Hematopoietic multipotent progenitor cell treated with erythropoietin and hydrocortisone succinate and interleukin-3 and kit ligand, for 15 days (in vitro differentiated cells): ENCODE data around the gene PDE6B.
"Not testable (repeated sequence)": the region's sequence is repeated elsewhere in the genome, so short reads cannot be mapped to it uniquely, and the experiment has no call there.

Experiments
- DNase-seq: peaks from one replicate; pipeline ENCODE4 v3.0.0-alpha.2; 2015; ENCODE audit warnings: low spot score

PDE6B gene

DNA sequence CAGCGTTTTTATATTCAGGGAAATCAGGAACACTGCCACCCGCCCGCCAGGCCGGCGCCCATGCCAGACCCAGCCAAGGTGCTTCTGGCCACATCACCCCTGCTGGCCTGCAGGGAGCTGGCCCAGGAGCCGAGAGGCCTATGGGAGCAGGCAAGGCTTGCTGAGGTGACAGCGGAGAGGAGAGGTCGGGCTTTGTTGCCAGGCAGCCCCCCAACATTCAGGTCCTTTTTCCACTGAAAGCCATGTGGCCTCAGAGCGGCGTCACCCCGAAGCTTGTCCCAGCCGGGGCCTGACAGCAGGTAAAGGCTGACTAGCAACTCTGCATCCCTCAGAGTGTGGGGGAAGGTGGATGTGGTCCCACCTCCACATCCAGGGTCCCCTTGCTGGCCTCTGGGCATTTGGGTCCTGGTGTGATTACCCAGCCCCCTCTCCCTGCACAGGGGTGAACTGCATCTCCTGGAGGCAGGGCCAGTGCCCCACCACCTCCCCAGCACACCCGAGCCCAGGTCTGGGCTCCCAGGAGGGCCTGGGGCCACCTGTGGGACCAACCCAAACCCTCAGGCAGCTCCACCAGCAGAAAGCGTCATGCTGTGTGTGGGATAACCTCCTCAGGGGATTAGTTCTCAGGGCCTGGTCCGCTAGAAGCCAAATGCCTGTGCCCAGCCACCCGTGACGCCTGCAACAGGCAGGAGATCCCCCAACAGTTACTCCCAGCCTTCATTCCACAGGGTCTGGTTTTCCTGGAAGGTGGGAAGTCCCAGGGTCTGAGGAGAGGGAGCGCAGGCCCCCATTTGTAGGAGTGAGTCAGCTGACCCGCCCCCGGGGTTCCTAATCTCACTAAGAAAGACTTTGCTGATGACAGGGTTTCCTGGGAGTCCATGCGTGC lies at the start of gene PDE6B:
PDE6B (plus strand) TSS at position 869 of the 886 bp plus-strand sequence. CDS start 54 bp downstream, outside the sequence.
- no peak for DNase-seq

DNA sequence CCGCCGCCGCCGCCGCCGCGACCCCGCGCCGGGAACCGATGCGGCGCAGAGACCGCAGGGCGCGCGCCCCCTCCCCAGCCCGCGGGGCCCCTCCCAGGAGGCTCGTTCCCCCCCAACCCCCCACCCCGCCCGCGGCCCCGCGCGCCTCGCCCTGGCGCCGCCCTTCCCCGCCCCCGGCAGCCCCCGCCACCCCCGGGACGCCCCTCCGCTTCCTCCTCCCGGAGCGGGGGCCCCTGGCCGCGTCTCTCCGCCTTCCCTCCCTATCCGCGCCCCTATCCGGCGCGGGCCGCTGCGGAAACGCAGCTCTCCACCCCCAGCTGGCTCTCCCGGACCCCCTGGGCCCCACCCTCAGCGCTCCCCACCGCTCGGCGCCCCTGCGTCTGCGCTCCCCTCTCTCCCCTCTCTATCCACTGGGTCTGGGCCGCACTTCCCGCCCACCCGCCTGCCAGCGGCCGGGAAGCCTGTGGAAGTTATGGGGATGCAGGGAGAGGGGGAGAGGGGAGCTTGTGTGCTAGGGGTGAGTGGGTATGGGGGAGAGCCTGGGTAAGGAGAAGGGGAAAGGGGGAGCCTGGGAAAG lies 49.0 kb upstream of the PDE6B start, which contains the start of gene TMEM271:
TMEM271 (minus strand) TSS at position 51 of the 577 bp plus-strand sequence. CDS start 233 bp downstream, outside the sequence.
- no peak for DNase-seq

DNA sequence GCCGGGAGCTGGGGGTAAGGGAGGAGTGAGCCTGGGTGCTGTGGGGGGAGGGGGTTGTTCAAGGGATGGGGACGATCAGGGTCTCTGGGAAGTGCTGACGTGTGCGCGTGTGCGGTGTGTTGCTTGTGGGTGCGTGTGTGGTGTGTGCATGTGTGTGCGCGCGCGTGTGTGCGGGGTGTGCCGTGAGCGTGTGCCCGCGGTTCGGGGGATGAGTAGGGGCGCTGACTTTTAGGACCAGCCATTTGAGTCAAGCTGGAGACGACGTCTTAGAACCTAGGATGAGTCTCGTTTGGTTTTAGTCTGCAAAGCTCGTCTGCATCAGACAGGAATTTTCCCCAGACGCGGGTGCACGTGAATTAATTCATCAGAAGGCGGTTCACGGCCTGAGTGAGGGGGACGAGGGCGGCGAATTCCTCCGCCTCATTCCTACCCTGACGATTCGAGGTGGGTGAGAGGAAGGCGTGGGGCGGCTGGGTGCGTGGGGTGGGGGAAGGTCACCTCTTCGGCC lies 48.3 kb upstream of the PDE6B start:
- no peak for DNase-seq

DNA sequence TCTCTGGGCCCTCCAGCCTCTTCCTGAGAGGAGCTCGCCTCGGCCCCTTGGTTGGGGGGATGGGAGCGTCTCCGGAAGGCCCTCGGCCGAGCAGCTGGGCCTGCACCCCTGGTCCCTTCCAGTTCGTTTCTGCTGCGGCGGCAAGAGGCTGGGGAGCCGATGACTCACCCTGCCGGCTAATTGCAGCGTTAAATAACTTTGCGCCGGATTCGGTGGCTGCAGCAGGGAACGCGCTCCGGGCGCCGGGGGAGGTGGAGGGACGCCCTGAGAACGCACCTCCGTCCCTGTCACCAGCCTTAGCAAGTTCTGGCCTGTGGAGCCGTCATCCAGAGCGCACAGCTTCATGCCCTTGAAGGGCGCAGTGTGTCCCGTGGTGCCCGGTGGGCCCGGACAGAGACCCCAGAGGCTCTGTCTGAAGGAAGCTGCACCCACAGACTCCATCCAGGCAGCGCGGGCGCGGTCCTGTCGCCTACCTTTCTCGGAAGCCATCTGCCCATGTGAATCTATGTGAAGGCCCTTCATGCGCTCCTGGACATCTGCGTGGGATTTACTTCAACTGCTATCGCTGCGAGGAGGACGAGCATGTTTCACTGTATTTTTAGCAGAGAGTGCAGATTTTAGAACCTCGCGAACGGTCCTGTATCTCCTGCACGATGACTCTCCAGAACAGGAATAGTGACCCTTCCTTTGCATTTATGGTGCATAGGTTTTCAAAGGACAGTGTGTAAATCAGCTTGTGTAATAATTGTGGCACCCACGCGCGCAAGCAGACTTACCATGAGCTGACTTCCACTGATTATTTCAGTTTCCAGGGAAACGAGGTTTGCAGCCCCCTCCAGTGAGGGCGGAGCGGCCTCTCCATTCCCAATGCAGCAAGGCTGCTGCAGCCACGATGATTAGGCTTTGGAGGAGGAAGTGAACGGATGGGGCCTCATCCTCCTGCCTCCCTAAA lies 47.6 kb upstream of the PDE6B start:
- no peak for DNase-seq

DNA sequence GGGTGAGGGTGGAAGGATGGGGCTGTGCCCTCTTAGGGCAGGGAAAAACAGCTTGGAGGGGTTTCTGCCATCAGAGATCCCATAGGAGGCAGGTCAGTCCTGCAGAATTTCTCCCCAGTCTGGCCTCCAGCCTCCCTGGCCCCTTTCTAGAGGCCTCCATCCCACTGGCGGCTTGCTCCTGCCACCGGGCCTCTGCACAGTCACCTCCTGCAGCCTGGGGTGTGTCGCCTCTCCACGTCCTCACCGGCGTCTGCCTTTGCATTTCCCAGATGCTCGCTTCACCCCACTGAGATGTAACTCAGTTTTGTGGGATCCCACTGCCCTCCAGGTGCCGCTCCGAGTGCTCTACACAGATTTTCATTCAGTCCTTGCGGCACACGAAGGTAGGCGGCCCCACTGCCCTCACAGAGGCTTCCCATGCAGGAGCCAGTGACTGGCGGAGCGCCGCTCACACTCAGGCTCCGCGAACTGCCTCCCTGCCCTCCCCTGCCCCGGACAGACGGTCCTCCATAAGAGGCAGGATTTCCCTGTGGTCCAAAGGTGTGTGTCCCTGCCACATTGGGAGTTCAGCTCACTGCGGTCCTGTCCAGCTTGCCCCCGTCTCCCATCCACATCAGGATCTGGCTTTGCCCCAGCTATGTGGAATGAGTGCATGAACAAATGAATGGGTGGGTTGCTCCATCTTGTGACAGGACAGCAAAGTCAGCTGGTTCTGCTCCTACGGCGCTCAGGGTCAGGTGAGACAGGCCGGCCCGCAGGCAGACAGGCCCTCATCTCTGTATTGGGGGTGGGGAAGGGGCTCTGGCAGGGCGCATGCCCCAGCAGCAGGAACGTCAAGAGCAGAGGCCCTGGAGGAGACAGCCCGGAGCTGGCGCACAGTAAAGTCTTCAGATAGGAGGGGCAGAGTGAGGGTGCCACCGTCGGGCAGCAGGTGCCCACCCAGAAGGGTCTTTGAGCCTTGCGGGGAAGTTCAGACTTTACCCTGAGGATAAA lies 46.6 kb upstream of the PDE6B start:
- DNase-seq = no peak

DNA sequence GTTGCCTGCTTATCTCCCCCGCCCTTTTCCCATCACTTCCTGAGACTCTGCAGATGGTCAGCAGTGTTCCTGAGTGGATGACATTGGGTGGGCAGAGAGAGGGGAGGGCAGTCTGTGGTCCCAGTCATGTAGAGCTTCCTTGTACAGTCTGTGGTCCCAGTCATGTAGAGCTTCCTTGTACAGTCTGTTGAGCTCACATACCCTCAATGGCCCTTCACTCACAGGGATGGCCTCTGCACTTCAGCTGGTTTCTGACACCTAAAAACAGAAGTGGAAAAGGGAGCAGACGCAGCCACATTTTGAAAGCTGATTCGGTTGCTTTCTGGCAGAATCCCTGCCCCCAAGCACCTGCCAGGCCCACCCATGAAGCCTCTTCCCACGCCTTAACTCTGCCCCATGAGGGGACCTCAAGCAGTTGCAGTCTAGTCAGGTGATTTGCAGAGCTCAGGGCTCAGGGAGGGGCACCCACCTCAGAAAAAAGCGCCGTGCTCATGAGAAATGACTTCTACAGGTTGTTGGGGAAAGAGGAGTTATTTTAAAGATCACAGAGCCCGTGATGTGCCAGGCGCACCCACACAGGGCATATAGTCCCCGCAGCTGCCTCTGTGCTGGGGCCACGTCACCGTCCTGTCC lies 45.7 kb upstream of the PDE6B start:
- DNase-seq = no peak

DNA sequence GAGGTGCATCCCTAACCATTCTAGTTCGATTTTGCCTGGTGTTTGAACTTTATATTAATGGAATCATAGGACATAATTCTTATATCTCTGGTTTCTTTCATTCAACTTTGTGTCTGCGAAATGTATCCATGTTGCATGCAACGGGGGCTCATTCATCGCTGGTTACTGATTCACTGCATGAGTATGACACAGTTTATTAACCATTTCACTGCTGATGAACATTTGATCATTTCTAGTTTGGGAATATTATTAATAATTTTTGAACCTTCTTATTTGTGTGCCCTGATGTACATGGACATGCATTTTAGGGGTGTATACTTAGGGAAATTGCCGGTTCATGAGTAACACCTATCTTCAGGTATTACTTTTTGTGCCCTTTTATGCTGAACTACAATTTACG lies 44.2 kb upstream of the PDE6B start:
- DNase-seq = no peak

DNA sequence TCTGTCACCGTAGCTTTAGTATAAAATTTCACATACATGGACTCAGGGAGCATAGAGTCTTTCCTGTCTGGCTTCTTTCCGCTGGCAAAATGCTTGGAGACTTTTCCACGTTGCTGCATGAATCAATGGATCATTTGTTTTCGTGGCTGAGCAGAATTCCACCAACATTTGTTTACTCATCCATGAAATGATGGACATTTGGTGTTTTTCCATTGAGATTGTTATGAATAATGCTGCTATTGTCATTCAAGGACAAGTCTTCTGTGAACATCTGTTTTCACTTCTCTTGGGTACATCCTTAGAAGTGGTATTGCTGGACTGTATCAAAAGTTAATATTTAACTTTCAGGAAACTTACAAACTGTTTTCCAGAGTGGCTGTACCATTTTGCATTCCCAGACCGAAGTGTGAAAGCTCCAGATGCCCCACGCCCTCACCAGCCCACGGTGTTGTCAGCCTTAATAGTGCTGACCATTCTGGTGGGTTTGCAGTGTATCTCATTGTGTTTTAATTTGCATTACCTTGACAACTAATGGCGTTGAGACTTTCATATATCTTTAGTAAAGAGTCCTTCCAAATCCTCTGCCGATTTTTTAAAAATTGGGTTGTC lies 43.5 kb upstream of the PDE6B start:
- no peak for DNase-seq

DNA sequence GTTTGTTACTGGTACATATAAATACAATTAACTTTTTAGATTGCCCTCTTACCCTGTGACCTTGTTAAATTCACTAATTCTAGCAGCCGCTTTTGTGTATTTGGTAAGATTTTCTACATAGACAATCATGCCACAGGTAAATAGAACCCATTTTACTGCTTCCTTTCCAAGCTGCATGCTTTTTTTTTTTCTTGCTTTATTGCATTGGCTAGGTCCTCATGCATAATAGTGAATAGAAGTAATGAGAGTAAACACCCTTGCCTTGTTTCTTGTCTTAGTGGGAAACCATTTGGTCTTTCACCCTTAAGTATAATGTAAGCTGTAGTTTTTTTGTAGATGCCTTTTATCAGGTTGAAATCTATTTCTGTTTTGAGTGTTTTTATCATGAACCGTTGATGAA lies 41.6 kb upstream of the PDE6B start:
- DNase-seq = no peak

DNA sequence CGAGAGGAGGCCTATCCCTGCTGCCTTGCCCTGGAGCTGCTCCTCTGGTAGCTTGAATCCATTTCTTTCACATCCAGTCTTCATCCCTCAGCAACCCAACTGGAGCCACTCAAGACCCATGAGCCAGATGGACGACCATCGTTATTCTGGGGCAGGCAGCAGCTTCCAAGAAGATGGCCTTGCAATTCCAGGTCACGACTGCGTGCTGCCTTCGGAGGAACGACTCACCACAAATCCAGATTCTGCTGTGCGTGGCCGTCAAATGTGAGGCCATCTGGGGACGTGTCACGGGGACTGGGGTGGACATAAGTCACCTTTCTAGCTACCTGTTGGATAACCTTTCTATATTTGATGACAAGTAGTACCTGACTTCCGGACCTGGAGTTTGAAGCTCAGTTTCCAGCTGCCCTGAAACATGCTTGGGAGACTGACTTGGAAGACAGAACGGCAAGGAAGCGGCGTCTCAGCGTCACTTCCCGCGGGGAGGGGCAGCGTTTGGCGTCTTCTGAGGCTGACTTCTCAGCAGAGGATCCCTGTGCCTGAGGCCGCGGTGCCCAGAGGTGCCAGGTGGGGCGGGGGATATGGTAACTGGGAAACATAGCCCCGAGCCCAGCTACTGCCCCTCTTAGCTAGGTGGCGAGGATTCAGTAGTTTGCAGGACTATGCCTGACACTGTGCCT lies 37.6 kb upstream of the PDE6B start:
- no peak for DNase-seq

DNA sequence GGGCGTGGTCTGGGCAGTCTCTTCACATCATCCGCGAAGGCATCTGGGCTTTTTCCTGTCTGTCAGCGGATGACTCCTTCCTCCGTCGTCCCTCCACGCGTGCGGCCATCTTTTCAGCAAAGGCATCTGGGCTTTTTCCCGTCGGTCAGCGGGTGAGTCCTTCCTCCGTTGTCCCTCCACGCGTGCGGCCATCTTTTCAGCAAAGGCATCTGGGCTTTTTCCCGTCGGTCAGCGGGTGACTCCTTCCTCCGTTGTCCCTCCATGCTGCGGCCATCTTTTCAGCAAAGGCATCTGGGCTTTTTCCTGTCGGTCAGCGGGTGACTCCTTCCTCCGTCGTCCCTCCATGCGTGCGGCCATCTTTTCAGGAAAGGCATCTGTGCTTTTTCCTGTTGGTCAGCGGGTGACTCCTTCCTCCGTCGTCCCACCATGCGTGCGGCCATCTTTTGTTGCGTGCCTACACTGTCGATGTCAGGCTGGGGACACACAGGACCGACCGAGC lies 37.0 kb upstream of the PDE6B start:
- DNase-seq = no peak

DNA sequence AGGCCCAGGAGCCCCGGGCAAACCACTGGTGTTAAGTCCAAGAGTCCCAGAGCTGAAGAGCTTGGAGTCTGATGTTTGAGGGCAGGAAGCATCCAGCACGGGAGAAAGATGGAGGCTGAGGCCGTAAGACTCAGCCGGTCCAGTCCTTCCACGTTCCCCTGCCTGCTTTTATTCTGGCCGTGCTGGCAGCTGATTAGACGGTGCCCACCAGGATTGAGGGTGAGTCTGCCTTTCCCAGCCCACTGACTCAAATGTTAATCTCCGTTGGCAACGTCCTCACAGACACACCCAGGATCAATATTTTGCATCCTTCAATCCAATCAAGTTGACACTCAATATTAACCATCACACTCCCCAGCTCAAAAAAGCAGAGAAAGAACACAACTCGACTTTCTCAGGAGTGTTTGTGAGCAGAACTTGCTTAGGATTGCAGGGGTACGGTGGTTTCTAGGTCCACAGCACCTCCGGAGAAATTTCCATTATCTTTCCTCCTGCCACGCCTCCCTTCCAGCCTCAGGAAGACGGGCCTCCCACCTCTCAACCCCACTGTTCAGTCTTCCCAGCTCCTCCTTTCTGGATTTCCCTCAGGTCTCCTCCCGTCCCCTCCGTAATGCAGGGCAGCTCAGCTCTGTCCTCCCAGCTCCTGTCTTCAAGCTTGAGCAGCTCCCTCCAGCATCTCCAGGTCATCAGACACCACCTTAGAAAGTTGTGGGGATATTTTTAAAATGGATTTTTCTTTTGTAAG lies 36.0 kb upstream of the PDE6B start:
- DNase-seq = no peak

DNA sequence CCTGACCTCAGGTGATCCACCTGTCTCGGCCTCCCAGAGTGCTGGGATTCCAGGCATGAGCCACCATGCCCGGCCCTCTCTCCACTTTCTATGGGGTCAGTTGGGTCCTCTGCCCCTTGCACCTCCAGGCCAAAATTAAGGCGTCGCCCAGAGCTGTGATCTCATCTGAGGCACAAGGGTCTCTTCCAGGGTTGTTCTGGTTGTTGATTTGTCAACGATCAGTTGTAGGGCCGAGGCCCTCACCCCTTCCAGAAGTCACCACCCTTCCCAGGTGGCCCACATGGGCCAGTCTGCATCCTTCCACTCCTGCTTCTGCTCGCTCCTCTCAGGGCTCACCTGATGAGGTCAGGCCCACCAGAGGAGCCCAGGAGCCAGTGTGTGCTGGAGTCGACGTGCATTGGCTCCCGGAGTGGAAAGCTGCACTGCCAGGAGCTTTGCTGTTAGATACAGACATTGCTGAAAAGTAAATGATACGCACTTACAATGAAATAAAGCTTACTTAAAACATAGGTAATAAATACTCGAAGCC lies 35.0 kb upstream of the PDE6B start:
- no peak for DNase-seq

DNA sequence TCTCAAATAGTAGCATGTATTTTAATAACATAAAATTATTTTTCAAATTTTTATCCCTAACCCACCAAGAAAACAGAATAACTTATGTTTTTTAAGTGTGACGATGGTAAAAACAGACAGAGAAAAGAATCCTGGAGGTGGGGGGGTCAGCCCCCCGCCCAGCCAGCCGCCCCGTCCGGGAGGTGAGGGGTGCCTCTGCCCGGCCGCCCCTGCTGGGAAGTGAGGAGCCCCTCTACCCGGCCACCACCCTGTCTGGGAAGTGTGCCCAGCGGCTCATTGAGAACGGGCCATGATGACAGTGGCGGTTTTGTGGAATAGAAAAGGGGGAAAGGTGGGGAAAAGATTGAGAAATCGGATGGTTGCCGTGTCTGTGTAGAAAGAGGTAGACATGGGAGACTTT lies 33.2 kb upstream of the PDE6B start:
- not testable (repeated sequence) for DNase-seq

DNA sequence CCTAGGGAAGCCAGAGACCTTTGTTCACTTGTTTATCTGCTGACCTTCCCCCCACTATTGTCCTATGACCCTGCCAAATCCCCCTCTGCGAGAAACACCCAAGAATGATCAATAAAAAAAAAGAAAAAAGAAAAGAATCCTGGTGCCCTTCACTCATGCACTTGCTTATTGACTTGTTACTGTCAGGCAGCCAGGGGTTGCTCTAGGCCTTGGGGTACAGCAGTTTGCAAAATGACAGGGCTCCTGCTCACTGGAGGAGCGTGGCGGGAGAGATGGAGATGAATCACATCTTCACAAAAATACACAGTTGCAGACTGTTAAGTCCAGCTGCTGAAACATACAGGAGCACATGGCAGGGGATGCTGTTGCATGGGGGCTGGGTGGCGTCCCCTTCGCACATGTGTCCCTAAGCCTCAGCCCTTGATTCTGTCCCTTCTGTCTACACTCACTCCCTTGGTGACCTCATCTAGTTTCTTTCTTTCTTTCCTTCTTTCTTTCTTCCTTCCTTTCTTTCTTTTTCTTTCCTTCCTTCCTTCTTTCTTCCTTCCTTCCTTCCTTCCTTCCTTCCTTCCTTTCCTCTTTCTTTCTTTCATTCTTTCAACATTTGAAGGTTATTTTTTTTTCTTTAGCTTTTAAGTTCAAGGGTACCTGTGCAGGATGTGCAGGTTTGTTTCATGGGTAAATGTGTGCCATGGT lies 32.4 kb upstream of the PDE6B start:
- no peak for DNase-seq

DNA sequence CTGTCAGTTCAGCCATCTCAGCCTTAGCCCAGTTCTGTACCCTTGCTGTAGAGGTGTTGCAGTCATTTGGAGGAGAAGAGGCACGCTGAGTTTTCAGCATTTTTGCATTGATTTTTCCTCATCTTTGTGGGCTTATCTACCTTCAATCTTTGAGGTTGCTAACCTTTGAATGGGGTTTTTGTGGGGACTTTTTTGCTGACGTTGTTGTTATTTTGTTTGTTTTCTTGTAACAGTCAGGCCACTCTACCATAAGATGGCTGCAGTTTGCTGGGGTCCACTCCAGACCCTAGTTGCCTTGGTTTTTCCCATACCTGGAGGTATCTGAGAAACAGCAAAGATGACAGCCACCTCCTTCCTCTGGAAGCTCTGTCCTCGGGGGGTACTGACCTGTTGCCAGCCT lies 26.4 kb upstream of the PDE6B start:
- no peak for DNase-seq

DNA sequence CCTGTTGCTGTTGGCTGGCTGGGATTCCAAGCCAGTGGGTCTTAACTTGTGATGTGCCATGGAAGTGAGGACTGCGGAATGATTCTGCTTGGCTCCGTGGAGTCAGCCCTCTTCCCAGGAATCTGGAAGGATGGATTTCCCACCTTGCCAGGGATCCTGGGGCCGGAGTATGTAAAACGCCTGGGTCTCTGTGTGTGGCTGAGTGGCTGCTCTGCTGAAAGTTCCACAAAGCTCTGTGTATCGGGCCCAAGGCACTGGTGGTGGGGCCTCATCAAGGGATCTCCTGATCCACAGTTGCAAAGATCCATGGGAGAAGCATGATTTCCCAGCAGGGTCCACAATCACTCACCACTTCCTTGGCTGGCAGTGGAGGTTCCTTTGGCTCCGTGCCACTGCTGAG lies 25.2 kb upstream of the PDE6B start:
- DNase-seq = no peak
